Right lung (tissue), 10 donors: Measurements from ENCODE around the gene NXT1. TPM values are rescaled to one million over a fixed set of nuclear protein-coding genes. Genes with fewer than 3 reads are reported as not detected.
A peak's percentile ranks its signal among the peaks of the same experiment; 100 is the strongest.
"Not testable (repeated sequence)": the region's sequence is repeated elsewhere in the genome, so short reads cannot be mapped to it uniquely, and the experiment has no call there.

Experiments used
- DNase-seq, 2 donors: peaks; one replicate each; pipeline ENCODE4 v3.0.0-alpha.2; 2013
- long read RNA-seq, 8 donors: transcript quantifications; one replicate each; lab custom pipeline, GENCODE V29; 2026
- polyA plus RNA-seq, 5 donors: library from polyadenylated mRNA; unstranded; fragments of 120-200 nt; gene quantifications; one replicate each; pipeline versions ENCODE4 v1.2.1 to v1.2.3, GENCODE V29; 2013; ENCODE audit warnings: inconsistent platforms in 1 of 5, low replicate concordance in 1 of 5; ENCODE audit not compliant: insufficient read length in 5 of 5, insufficient read depth in 1 of 5

Gene NXT1
- 10 to 100 TPM; 12.8 to 21.6 (median 16.1) TPM for polyA plus RNA-seq
- long read RNA-seq, donor 1, transcript NXT1-201 (2 exons, 1,123 nt) = major isoform, 27 of 27 reads
- long read RNA-seq, donor 1, partial matches to known transcripts = 0 of 27 reads
- long read RNA-seq, donor 1, other reads (novel, unspliced or antisense) = 0 of 27 reads
- long read RNA-seq, donor 2, transcript NXT1-201 (2 exons, 1,123 nt) = major isoform, 21 of 27 reads
- long read RNA-seq, donor 2, partial matches to known transcripts = 6 of 27 reads
- long read RNA-seq, donor 2, other reads (novel, unspliced or antisense) = 0 of 27 reads
- long read RNA-seq, donor 3, transcript NXT1-201 (2 exons, 1,123 nt) = major isoform, 25 of 25 reads
- long read RNA-seq, donor 3, partial matches to known transcripts = 0 of 25 reads
- long read RNA-seq, donor 3, other reads (novel, unspliced or antisense) = 0 of 25 reads
- long read RNA-seq, donor 4, transcript NXT1-201 (2 exons, 1,123 nt) = major isoform, 13 of 13 reads
- long read RNA-seq, donor 4, partial matches to known transcripts = 0 of 13 reads
- long read RNA-seq, donor 4, other reads (novel, unspliced or antisense) = 0 of 13 reads
- long read RNA-seq, donor 5, transcript NXT1-201 (2 exons, 1,123 nt) = major isoform, 22 of 22 reads
- long read RNA-seq, donor 5, partial matches to known transcripts = 0 of 22 reads
- long read RNA-seq, donor 5, other reads (novel, unspliced or antisense) = 0 of 22 reads
- long read RNA-seq, donor 6, transcript NXT1-201 (2 exons, 1,123 nt) = major isoform, 26 of 37 reads
- long read RNA-seq, donor 6, partial matches to known transcripts = 11 of 37 reads
- long read RNA-seq, donor 6, other reads (novel, unspliced or antisense) = 0 of 37 reads
- long read RNA-seq, donor 7, transcript NXT1-201 (2 exons, 1,123 nt) = major isoform, 33 of 33 reads
- long read RNA-seq, donor 7, partial matches to known transcripts = 0 of 33 reads
- long read RNA-seq, donor 7, other reads (novel, unspliced or antisense) = 0 of 33 reads
- long read RNA-seq, donor 8, transcript NXT1-201 (2 exons, 1,123 nt) = major isoform, 14 of 14 reads
- long read RNA-seq, donor 8, partial matches to known transcripts = 0 of 14 reads
- long read RNA-seq, donor 8, other reads (novel, unspliced or antisense) = 0 of 14 reads

DNA sequence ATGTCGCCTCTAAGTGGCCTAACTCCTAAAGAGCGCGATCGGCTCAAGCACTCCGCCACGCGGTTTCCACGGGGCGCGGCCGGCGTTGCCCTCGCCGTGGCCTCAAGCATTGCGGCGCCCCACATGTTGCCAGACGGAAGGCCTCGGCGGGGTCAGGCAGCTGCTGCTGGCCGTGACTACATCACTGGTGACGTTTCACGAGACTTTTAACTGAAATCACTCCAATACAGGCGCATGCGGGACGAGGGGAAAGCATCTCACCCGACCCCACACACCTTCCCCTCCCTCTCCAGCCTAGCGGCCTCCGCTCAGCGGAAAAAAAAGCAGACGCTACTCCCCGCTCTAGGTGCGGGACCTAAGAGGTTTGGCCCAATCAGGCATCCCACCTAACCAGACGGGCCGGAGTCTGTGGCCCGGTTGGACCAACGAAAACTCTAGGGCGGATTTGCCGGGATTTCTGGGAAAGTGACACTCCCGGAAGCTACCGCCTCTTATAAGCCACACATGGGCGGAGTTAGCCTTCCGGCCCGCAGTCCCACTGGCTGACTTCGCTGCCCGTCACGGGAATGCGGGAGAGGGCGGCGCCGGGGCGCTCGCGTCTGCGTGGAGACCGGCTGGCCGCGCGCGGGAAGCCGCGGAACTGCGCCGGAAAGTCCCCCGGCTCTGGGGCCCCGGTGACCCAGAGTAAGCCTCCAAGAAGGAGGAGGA is at the start of gene NXT1:
Gene NXT1, plus strand, starts transcription at position 596 of the 708 bp plus-strand sequence. CDS start 3,251 bp downstream, outside the sequence.
- DNase-seq = peak; percentile 97 to 98

DNA sequence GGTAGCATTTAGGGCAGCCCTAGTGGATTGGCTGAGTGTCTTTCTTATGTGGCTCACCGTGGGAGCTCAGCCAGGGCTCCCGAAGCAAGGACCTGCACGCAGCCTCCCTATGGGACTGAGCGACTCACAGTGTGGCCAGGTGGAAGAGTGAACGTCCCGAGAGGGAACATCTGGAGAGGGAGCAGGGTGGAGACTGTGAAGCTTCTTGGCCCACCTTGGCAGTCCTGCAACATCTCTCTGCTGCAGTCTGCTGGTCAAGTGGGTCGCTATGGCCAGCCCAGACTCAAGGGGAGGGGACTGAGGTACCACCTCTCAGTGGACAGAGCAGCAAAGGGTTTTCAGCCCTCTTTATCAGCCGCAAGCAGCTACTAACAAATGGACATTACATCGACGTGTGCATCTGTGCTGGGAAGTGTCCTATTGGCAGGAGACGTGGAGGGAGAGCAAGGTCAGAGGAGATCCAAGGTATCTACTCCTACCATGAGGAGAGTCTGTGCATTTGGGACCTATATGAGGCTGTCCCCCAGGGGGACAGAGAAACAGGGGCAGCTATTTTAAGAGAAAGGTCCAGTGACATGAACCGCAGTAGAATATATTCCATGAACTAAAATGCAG is 49.0 kb upstream of the NXT1 start:
- no peak for DNase-seq

DNA sequence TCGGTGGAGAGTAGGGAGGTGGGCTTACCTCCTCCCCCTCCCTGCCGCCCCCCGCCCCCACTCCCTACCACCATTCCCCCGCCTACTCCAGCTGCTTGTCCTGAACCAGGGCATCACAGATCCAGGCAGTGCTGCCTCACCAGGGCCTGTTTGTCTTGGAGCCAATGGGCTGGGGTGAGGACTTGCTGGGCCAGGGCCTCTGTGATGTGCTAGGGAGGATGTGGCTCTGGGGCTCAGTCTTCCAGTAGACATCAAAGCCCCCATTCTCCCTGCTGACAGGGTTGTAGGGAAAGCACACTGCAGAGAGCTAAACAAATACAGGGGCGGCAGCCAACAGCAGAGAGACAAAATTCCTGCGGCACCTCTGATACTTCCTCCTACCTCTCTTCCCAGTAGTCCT is 48.2 kb upstream of the NXT1 start:
- no peak for DNase-seq

DNA sequence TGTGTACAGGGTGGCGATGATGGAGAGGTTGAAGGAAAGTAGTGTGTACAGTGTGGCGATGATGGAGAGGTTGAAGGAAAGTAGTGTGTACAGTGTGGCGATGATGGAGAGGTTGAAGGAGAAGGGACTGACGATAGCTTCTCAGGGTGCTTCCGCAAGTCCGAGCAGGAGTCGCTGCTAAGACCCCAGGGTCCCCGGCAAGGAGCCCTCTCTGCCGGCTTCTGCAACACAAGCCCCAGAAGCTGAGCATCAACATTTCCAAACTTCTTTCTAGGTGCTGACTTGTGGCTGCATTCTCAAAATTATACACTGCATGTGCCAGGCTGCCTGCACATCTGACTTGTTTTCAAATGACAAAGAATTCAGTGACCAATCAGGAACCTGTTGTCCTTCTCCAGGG is 47.8 kb upstream of the NXT1 start:
- no peak for DNase-seq

DNA sequence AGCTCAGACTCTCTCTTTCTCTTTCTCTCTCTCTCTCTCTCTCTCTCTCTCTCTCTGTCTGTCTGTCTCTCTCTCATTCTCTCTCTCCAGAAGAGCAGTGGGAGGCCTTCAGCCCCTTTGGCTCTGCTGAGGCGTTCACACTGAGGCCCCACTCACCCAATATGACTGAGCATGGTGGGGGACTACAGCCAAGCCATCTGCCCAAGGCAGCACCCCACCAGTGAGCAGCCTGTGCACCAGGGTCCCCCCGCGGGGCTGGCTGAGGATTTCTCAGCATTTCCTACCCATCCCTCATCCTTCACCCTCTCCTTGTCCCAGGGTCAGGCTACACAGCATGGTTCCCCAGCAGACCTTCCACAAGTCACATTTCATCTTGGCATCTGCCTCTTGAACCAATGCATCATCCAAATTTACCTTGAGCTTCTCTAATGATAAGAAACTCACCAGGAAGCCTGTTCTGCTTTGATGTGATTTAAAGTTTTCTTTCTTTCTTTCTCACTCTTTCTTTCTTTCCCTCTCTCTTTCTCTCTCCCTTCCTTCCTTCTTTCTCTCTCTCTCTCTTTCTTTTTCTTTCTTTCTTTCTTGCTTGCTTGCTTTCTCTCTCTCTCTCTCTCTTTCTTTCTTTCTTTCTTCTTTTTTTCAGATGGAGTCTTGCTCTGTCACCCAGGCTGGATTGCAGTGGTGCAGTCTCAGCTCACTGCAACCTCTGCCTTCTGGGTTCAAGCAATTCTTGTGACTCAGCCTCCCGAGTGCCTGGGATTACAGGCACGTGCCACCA is 47.1 kb upstream of the NXT1 start:
- no peak for DNase-seq

DNA sequence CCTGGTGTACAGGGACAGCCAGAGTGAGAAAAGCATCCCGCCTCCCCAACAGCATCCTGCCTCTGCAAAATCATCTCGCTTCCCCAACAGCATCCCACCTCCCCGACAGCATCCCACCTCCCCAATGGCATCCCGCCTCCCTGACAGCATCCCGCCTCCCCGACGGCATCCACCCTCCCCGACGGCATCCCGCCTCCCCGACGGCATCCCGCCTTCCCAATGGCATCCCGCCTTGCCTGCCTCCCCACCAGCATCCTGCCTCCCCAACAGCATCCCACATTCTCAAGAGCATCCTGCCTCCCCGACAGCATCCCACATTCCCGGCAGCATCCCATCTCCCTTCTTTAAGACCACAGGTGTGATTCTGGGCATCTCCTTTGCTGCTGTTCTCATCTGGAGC is 46.0 kb upstream of the NXT1 start:
- DNase-seq = no peak

DNA sequence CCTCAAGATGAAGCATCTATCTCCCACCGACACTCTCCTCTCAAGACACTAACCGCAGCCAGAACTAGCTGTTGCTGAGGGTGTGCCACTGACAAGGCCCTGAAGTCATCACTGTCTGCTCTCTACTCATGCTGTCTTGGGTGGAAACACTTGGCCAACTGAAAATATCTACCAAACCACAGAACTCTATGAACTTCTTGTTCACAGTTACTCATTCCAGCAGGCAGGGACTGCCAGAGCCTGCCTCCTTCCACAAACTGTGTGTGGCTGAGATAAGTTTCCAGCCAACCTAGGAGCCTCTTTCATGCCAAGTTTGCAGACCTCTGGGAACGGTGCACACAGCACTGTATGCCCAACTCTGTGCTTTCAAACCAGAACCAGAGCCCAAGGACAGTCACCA is 45.5 kb upstream of the NXT1 start:
- DNase-seq = no peak

DNA sequence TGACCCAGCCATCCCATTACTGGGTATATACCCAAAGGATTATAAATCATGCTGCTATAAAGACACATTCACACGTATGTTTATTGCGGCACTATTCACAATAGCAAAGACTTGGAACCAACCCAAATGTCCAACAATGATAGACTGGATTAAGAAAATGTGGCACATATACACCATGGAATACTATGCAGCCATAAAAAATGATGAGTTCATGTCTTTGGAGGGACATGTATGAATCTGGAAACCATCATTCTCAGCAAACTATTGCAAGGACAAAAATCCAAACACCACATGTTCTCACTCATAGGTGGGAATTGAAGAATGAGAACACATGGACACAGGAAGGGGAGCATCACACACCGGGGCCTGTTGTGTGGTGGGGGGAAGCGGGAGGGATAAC is 43.2 kb upstream of the NXT1 start:
- not testable (repeated sequence) for DNase-seq

DNA sequence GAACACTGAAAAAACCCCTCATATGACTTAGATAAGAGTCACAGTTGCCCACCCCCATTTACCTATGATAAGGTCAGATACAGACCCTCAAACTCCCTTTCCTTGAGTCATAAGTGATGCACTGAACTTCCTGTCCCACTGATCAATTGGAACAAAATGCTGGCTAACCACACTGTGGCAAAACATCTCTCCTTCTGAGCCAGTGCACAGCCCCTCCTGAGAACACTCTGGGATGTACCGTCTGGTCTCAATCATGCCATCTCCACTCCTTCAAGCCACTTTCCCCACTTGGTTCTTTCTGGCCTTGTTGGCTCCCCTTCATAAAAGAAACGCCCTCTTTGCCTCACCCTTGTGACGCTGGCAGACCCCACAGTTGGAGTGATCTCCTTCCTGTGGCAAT is 42.6 kb upstream of the NXT1 start:
- no peak for DNase-seq

DNA sequence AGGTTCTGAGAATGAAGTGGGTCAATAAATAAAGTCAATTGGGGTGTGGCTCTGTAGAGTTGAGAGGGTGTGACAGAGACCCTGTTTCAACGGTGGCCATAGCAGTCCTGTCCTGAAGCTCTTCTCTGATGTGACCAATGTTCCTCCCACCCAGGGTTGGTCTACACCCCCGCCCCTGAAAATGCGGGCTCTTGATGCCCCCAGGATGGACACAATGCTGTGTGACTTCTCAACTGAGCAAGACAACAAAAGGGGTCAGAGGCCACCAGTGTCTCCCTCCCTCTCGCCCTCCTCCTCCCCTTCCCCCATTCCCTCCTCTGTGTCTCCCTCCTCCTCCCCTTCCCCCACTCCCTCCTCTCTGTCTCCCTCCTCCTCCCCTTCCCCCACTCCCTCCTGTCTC is 41.7 kb upstream of the NXT1 start:
- no peak for DNase-seq

DNA sequence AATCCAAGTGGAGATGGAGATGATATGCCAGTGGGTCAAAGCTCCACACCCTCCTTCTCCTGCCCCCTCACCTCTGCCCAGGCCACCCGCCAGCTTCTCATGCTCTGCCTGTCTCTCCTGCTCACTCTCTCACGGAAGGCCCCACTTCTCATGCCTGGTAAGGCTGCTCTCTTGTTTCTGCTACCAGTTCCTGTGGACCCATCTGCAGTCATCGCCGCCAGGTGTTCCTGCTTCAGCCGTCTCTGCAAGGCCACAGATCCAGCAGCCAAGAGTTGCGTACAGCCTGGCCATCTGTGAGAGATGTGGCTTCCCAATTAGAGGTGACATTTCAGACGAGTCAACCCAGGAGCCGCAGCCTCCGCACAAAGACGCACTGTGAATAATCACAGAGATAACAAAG is 40.8 kb upstream of the NXT1 start:
- no peak for DNase-seq

DNA sequence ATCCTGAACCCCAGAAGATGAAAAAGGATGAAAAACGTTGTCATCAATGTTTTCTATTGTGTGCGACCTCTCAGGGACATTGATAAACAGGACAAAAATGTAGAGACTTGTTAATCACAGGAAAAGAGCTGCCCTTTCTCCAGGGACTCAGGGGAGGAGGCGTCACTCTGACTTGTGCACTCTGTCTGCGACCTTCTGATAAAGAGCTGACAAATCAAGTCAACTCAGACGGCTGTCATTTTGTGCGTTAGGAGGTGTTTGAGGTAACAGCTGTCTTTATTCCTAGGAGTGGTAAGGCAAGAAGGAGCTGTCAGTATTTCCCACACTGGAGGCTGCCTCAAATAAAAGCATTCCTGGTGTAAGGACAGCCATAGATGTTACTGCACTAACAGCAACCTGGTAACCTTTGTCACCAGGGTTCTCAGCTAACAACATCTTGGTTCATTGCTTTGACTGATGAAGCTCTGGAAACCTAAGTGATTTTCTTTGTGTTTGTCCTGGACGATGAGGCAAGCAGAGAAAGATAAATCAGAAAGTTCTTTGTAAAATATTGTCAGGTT is 38.6 kb upstream of the NXT1 start:
- DNase-seq = no peak

DNA sequence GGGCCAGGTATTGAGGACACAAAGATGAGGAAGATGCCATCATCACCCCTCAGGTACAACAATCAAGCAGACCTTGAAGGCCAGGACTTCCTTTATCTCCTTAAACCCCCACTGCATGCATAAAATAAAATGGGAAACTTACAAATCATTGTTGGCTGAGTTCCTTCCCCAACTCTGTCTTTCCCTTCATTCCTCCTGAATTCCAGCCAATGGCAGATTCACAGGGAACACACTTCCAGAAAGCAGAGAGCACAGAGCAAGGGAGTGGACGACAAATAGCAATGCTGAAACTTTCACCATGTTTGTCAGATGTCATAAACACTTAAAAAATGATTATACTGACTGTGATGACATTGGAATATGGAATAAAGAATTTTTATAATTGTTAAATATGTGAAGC is 37.3 kb upstream of the NXT1 start:
- no peak for DNase-seq

DNA sequence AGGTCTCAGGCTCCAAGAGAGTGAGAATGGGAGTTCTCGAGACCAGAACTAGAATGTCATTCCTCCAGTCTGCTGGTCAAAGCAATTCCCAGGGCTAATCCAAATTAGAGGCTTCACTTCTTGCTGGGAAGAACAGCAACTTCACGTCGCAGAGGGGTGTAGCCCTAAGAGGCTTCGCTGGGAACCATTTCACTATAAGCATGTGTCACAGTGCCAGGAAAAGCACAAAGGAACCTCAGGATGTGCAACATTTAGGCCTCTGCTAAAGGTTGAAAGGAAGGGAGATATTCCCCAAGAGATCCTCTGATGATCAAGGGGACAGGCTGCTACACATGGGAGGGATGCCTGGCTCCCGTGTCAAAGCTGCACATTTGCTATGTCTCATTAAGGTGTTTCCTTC is 35.9 kb upstream of the NXT1 start:
- DNase-seq = no peak

DNA sequence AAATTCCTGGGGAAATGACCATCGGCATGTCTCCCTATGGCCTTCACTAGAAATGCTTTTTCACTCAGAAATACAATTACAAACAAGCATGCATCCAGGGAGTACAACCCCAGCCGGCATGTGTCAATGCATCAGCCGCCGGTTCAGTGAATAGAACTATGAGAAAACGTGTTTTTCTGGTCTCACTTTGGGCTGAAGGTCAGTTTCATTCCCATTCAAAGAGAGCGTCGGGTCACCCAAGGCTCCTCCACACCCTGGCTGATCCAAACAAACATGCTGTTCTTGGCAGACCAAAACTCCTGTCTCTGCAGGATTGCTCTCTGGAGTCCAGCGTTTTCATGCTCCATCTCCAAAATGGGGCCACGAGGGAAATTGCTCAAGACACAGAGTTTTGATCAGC is 35.5 kb upstream of the NXT1 start:
- no peak for DNase-seq

DNA sequence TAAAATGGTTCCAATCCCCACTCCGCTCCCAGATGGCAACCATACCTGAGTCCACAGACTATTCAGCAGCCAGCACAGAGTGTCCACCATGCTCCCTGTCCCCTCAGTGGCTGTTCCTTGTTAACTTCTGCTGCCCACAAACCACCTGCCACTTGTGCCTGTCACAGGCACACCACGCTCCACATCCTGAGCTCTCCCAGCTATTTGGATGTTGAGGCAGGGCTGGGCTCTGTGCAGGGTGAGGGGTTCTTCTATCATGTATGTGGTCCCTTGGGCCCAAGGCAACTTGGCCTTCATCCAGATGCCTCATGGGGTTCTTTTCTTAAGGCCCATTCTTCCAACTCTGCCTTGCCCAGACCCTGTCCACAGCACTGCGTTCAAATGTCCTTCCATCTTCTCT is 34.0 kb upstream of the NXT1 start:
- DNase-seq = no peak

DNA sequence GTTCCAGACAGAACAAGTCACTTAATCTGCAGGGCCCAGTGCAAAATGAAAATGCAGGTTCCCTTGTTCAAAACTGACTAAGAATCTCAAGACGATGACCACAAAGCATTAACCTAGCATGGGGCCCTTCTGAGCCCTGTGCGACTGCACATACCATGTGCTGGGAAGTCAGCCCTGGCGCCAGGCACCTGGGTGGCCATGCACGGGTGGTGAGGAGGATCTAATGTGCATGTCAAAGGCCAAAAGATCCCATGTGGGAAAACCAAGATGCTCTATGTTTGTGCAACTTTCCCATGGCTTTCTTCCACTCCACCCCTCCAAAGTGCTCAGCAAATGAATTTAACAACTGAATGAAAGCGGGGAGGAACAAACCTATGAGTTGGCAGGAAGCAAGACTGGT is 33.5 kb upstream of the NXT1 start:
- DNase-seq = no peak

DNA sequence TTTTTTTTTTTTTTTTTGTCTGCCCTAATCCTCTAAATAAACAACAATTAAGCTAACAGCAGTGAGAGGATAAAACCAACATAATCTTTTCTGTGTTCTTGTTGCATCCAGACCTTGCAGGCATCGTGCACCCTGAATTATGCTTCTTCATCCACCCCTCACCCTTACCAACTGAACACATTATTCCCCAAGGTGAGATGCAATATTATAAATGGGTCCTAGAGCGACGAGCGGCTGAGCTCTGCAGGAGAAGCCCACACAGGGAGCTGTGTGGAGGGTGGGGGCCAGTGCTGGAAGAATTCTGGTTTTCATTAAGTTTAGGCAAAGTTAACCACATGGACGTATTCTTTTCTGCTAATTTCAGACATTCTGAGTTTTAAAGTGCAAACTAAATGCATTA is 32.2 kb upstream of the NXT1 start:
- no peak for DNase-seq

DNA sequence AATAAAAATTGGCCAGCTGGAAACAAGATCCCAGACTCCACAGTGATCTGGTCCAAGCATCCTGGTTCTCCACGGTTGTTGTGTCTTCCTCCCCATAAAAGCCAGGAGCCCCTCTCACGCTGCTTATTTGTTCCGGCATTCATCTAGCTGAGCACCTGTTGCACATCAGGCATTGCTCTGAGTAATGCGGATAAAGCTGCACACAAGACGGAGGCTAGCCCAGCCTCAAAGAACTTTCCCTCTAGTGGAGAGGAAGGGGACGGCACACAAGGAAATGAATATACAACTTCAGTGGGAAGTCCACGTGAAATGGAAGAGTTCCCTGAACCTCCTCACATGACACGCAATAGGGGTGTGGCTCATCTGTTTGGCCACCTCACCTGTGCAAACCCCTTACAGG is 30.3 kb upstream of the NXT1 start:
- DNase-seq = no peak

DNA sequence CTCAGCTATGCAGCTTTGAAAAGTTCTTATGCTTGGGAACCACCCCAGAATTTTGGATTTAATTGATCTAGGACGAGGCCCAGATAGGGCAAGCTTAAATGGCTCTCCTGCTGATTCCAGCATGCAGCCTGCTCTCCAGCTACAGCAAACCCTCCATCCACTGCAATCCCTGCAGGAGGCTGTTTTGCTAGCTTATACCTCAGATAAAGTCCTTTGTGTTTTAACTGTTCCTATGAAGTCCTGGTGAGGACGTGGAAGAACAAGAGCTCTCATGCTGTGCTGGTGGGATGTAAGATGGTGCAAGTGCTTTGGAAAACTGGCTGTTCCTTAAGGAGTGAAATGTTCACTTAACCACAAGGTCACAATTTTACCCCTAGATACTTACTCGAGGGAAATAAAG is 25.5 kb upstream of the NXT1 start:
- no peak for DNase-seq
